Activated CD4-positive, alpha-beta T cell treated with anti-CD3 and anti-CD28 coated beads, Interleukin-2, amount 10 ng/mL, durations not matched to agents 24 days and 14 days (primary cell): ENCODE results near the gene PTOV1. TPM values are rescaled to one million over a fixed set of nuclear protein-coding genes. Genes with fewer than 3 reads are reported as not detected.
A peak's percentile ranks its signal among the peaks of the same experiment; 100 is the strongest.
"Not testable (repeated sequence)": the region's sequence is repeated elsewhere in the genome, so short reads cannot be mapped to it uniquely, and the experiment has no call there.

Source experiments
- DNase-seq: peaks from one replicate; pipeline ENCODE4 v3.0.0; 2022
- H3K27ac Mint-ChIP-seq: one replicate; pipeline ENCODE4 v1.8.0; 2022; ENCODE audit warnings: mild to moderate bottlenecking, mixed read lengths
- H3K27me3 Mint-ChIP-seq: one replicate; pipeline ENCODE4 v1.8.0; 2022; ENCODE audit warnings: mixed read lengths
- H3K36me3 Mint-ChIP-seq: one replicate; pipeline ENCODE4 v1.8.0; 2022; ENCODE audit warnings: low read depth, mild to moderate bottlenecking, mixed read lengths
- H3K4me1 Mint-ChIP-seq: one replicate; pipeline ENCODE4 v1.8.0; 2021; ENCODE audit warnings: mixed read lengths
- H3K4me3 Mint-ChIP-seq: one replicate; pipeline ENCODE4 v1.8.0; 2022; ENCODE audit warnings: mild to moderate bottlenecking, moderate library complexity, mixed read lengths
- H3K9me3 Mint-ChIP-seq: one replicate; pipeline ENCODE4 v1.8.0; 2021; ENCODE audit warnings: mixed read lengths
- intact Hi-C: fragments of 100-400 bp; cut with micrococcal nuclease; formaldehyde crosslinking; loops from one replicate; pipeline ENCODE4 v1.15.1; 2023
- total RNA-seq: library from RNA; stranded (reverse); gene quantifications from 2 replicates; pipeline ENCODE4 v1.2.3, GENCODE V29; 2022

PTOV1 gene
- total RNA-seq, 1 donor from 2014 or later = 121 TPM

DNA sequence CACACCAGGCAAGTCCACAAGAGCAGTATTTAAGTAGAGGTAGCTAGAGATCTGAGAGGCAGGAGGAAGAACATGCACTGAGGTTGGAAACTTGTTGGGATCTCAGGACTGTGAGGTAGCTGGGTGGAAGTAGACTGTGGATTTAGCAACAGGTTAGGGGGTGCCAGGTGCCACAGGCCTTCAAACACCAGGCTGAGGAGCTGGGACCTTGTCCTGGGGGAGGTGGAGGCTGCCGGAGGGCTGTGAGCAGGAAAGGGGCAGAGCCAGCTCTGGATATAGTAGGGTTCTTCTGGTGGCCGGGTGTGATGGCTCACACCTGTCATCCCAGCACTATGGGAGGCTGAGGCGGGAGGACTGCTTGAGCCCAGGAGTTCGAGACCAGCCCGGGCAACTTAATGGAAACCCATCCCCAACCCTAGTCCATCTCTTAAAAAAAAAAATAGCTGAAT lies 41.0 kb upstream of the PTOV1 start:
- Mint-ChIP-seq H3K9me3 (no peaks in the 10 kb centered on the region), H3K4me3 (peak overlapping the region; percentile 91), H3K4me1 (peaks cover 32% of the 10 kb centered on the region), H3K36me3 (peaks cover 4% of the 10 kb centered on the region), H3K27me3 (no peaks in the 10 kb centered on the region), H3K27ac (peak overlapping the region; percentile 30)
- intact Hi-C loops = loop anchor here (5.0 kb wide), 1 partner anchor 122 kb away; no protein-coding TSS in a partner anchor
- DNase-seq = no peak

DNA sequence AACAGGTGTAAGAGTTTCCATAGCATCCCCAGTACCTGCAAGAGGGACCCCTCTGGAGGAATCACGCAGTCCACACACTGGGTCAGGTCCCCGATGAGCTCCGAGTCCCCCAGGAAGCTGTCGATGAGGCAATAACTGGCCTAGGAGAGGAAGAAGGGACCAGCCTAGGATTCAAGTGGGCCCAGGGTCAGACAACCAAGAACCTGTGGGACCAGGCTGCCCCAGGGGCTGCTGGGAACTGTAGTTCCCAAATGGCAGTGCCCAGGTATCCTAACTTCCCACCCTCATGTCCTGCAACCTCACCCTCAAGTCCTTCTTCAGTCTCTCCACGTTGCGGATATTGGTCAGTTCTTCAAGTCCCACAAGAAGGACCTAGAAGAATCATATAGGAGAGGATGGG lies 39.6 kb upstream of the PTOV1 start:
- Mint-ChIP-seq H3K4me1 (peaks cover 31% of the 10 kb centered on the region), H3K36me3 (peaks cover under 1% of the 10 kb centered on the region), H3K27me3 (no peaks in the 10 kb centered on the region), H3K4me3 (no peak overlapping the region), H3K9me3 (no peaks in the 10 kb centered on the region), H3K27ac (no peak overlapping the region)
- no peak for DNase-seq
- intact Hi-C loops = loop anchor here (5.0 kb wide), 1 partner anchor 121 kb away; no protein-coding TSS in a partner anchor

DNA sequence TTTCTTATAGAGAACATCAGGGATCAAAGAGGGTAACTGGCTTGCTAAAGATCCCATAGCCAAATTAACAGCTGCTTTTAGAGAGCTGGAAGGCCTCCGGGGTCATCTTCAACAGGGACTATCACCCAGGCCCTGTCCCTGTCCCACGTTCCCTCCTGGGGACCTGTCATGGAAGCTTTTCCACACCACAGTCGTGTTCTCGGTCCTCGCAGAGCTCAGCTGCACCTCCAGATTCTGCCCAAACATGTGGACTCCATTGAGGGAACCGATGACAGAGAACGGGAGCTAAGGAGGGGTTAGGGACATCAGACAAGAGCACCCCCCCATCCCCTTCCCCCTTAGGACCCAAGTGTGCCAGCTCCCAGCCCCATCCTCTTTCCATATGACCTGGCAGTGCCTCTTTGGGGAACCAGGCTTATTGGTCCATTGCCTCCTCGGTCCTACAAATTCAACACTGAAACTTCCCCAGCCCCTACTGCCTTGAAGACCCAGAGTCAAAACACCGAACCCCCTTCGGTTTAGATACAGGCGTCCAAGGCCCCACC lies 38.4 kb upstream of the PTOV1 start:
- Mint-ChIP-seq H3K9me3 (no peaks in the 10 kb centered on the region), H3K4me1 (peaks cover 32% of the 10 kb centered on the region), H3K27ac (peak overlapping the region; percentile 96), H3K4me3 (peak overlapping the region; percentile 90), H3K27me3 (peaks cover 2% of the 10 kb centered on the region), H3K36me3 (no peaks in the 10 kb centered on the region)
- no peak for DNase-seq
- intact Hi-C loops = loop anchor here (2.0 to 5.0 kb wide), 2 partner anchors 38 to 120 kb away; partner anchors contain the start of gene PTOV1

DNA sequence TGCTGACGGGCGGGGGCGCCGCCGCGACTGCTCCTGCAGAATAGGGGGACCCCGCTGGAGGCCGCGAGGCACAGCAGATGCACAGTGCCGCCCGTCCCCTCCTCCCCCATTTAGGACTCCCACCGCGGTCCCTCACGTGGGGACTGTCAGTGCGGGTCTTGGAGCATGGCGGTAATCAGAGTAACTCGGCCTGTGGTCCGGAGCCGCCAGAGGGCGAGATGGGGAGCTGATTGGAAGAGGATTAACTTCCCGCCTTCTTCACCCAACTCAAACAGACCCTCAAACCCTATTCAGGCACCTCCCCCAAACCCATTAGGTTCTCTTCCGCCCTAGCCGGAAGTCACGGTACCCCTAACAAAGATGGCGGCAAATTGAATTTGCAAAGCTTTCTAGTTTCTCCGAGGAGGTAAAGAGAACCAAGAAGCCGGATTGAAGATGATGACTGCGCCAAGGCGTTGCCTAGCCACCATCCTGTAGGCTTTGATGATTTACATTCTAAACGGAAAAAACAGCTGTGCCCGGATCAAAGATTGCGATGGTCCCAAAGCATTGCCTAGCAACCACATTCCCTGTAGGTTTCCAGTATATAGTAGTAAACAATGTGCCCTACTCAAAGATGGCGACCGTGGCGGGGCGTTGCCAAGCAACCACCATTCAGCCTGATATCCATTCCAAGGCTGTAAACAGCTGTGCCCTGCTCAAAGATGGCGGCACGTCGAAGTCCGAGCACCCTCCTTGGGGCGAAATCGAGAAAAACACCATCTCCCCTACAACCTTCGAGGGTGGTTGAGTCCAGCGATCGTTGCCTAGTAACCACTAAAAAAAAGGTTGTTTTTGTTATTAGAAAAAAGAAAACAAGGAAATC lies 37.7 kb upstream of the PTOV1 start, which contains the start of gene FUZ:
Gene FUZ, minus strand, starts transcription at position 296 of the 865 bp plus-strand sequence. Its CDS starts 186 bp downstream, at position 110.
- intact Hi-C loops = loop anchor here (1.0 to 5.0 kb wide), 7 partner anchors 38 to 212 kb away; partner anchors contain the start of genes AKT1S1, PNKP, PTOV1 and TBC1D17
- peak within 1 kb of the TSS; percentile 96 for H3K27ac Mint-ChIP-seq
- peaks cover 2% of the 10 kb centered on the region for H3K27me3 Mint-ChIP-seq
- H3K9me3 Mint-ChIP-seq = no peaks in the 10 kb centered on the region
- peaks cover 28% of the 10 kb centered on the region for H3K4me1 Mint-ChIP-seq
- peak within 1 kb of the TSS; percentile 90 for H3K4me3 Mint-ChIP-seq
- H3K36me3 Mint-ChIP-seq = no peaks in the 10 kb centered on the region
- peak; percentile 98 for DNase-seq

DNA sequence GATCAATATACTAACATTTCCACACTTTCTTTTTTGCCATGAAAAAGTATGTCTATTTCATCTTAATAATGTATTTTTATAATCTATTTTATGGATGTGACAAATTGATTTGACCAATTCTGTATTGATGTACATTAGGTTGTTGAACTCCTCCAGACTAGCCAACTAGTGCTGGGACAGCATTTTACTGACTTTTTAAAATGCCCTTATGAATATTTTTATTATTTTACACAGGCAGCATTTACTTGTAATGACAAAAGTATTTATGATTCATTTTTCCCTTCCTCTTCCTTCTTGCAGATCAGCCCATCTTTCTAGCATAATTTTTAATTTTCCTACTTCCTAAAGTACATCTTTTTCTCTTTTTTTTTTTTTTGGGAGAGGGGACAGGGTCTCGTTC lies 36.9 kb upstream of the PTOV1 start:
- Mint-ChIP-seq H3K27me3 (peaks cover 2% of the 10 kb centered on the region), H3K9me3 (no peaks in the 10 kb centered on the region), H3K27ac (peak overlapping the region; percentile 42), H3K4me1 (peaks cover 24% of the 10 kb centered on the region), H3K4me3 (peak overlapping the region; percentile 90), H3K36me3 (no peaks in the 10 kb centered on the region)
- intact Hi-C loops = loop anchor here (5.0 kb wide), 1 partner anchor 118 kb away; no protein-coding TSS in a partner anchor
- DNase-seq = no peak

DNA sequence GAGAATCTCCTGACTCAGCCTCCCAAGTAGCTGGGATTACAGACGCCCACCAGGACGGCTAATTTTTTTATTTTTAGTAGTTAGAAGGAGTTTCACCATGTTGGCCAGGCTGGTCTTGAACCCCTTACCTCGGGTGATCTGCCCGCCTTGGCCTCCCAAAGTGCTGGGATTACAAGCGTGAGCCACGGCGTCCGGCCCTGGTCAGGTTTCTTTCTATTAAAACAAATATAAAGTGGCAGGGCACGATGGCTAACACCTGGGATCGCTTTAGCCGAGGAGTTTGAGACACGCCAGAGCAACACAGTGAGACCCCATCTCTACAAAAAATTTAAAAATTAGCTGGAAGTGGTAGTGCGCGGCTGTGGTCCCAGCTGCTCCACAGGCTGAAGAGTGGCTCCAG lies 34.4 kb upstream of the PTOV1 start:
- Mint-ChIP-seq H3K9me3 (no peaks in the 10 kb centered on the region), H3K4me1 (peaks cover 29% of the 10 kb centered on the region), H3K4me3 (no peak overlapping the region), H3K27me3 (peaks cover 2% of the 10 kb centered on the region), H3K27ac (no peak overlapping the region), H3K36me3 (no peaks in the 10 kb centered on the region)
- DNase-seq = no peak
- intact Hi-C loops = no loop called here

DNA sequence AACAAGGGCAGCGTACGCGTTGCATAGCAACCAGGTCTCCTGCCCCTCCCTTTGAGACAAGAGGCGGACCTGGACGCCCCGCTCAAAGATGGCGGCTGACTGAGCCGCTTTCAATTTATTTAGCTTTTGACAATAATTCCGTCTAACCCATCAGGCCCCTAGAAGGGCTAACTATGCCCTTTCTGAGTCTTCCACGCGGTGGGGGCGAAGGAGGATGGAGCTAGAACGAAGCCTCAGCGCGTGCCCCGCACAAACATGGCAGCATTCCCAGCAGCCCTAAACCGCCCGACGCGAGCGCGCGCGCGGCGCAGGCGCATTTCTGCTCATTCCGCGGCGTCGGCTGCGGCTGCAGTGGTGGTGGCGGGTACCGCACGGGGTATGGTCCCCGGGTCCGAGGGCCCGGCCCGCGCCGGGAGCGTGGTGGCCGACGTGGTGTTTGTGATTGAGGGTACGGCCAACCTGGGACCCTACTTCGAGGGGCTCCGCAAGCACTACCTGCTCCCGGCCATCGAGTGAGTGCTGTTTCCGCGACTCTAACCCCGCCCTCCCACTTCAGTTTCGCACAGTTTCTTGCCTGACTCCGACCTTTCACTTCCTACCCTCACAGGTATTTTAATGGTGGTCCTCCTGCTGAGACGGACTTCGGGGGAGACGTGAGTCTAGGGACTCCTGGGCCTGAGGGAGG lies 32.9 kb upstream of the PTOV1 start, which contains the start of gene MED25:
Gene MED25, plus strand, starts transcription at position 326 of the 685 bp plus-strand sequence. Its CDS starts 53 bp downstream, at position 379.
- peak; percentile 97 for DNase-seq
- Mint-ChIP-seq H3K4me3 (peak within 1 kb of the TSS; percentile 88), H3K27me3 (peaks cover 2% of the 10 kb centered on the region), H3K9me3 (no peaks in the 10 kb centered on the region), H3K27ac (peak within 1 kb of the TSS; percentile 92), H3K4me1 (peaks cover 18% of the 10 kb centered on the region), H3K36me3 (peaks cover under 1% of the 10 kb centered on the region)
- intact Hi-C loops = loop anchor here (1.0 kb wide), 2 partner anchors 30 to 51 kb away; no protein-coding TSS in a partner anchor

DNA sequence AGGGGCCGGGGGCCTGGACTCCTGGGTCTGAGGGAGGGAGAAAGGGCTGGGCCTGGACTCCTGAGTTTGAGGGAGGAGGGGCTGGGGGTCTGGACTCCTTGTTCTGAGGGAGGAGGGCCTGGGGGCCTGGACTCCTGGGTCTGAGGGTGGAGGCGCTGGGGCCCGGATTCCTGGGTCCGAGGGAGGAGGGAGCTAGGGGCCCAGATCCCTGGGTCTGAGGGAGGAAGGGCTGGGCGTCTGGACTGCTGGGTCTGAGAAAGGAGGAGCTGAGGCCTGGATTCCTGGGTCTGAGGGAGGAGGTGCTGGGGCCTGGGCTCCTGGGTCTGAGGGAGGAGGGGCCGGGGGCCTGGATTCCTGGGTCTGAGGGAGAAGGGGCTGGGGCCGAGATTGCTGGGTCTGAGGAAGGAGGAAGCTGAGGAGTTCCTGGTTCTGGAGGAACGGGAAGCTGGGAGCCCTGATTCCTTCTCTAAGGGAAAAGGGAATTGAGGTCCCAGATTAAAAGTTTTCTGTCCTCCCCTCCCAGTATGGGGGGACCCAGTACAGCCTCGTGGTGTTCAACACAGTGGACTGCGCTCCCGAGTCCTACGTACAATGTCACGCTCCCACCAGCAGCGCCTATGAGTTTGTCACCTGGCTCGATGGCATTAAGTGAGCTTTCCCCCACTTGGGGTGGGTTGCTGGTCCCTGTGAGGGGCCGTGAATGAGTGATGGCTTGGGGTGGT lies 32.1 kb upstream of the PTOV1 start:
- Mint-ChIP-seq H3K36me3 (peaks cover 8% of the 10 kb centered on the region), H3K4me1 (peaks cover 14% of the 10 kb centered on the region), H3K4me3 (peak overlapping the region; percentile 88), H3K27ac (peak overlapping the region; percentile 92), H3K9me3 (no peaks in the 10 kb centered on the region), H3K27me3 (peaks cover 2% of the 10 kb centered on the region)
- intact Hi-C loops = loop anchor here (1.0 kb wide), 2 partner anchors 29 to 50 kb away; no protein-coding TSS in a partner anchor
- peak; percentile 64 for DNase-seq

DNA sequence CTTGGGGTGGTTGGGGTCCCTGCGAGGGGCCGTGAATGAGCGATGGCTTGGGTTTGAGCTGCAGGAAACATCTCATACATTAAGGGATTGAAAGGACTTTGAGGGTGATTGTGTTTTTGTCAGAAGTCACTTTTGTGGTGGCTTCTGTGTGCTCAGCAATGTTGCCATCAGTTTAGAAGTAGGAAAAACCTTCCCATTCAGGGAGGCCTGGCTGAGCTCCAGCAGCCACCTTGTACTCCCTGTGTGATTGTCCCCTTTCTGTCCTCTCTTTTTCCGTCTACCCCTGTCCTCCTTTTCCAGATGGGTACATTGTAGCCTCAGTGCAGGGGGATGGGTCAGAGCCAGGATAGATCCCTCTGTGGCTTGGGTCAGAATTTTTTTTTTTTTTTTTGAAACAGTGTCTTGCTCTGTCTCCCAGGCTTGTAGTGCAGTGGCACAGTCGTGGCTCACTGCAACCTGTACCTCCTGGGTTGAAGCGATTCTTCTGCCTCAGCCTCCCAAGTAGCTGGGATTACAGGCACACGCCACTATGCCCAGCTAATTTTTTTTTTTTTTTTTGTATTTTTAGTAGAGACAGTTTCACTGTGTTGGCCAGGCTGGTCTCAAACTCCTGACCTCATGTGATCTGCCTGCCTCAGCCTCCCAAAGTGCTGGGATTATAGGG lies 31.4 kb upstream of the PTOV1 start:
- DNase-seq, H3K27me3 Mint-ChIP-seq, intact Hi-C loops, H3K9me3 Mint-ChIP-seq, H3K36me3 Mint-ChIP-seq: not testable (repeated sequence)
- Mint-ChIP-seq H3K4me3 (peak overlapping the region; percentile 88), H3K27ac (peak overlapping the region; percentile 92), H3K4me1 (peaks cover 14% of the 10 kb centered on the region)

DNA sequence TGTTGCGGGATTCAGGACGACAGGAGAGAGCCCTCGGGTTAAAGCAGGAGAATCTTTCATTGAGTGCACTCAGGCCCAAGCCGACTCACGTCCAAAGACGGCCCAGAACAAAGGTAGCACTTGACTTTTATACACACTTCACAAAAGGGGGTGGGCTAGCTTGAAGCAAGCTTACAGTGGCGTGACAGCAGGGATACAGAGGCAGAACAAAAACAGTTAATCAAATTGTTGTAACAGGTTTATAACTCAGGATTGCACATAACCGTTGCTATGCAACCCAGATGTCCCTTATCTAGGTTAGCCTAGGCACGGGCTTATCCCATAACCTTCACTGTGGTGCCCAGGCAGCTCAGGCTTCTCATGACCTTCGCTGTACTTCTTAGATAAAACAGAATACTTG lies 30.8 kb upstream of the PTOV1 start:
- Mint-ChIP-seq H3K27me3 (peaks cover 2% of the 10 kb centered on the region), H3K27ac (no peak overlapping the region), H3K36me3 (peaks cover 8% of the 10 kb centered on the region), H3K4me3 (no peak overlapping the region), H3K4me1 (peaks cover 14% of the 10 kb centered on the region), H3K9me3 (no peaks in the 10 kb centered on the region)
- no peak for DNase-seq
- intact Hi-C loops = no loop called here

DNA sequence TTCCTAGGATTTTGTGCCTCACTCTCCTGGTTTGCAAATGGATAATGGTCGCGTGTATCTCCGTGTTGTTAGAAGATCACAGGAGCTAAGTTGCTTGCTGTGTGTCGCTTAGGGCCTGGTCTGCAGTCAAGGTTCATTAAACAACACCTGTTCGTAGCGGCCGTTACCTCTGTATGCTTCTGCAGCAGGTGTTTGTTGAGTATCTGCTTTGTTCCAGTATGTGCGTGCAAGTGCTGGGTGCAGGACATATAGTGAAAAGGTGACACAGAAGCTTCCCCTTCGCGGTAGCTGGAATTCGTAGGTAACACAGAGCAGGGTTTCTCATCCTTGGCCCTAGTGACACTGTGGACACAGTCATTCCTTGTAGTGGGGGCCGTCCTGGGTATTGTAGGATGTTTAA lies 27.5 kb upstream of the PTOV1 start:
- no peaks in the 10 kb centered on the region for H3K27me3 Mint-ChIP-seq
- intact Hi-C loops = no loop called here

DNA sequence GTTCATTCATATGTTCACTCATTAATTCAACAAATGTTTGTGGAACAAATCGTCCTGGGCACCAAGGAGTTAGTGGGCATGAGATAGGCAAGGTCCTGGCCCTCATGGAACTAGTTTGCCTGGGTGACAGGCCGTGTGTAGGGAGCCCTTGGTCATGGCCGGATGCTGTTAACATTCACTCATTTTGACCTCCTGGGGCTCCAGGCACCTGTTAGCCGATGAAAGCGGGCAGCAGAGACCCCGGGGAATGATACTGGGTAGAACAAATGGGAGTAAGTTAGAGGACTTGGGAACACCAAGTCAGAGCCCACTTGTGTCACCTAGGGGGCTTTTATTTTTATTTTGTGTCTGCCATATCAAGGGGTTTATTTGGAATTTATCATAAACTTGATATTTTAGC lies 26.3 kb upstream of the PTOV1 start:
- H3K27me3 Mint-ChIP-seq = no peaks in the 10 kb centered on the region
- no peak overlapping the region for H3K4me3 Mint-ChIP-seq
- DNase-seq = no peak
- intact Hi-C loops = no loop called here
- H3K27ac Mint-ChIP-seq = no peak overlapping the region
- H3K4me1 Mint-ChIP-seq = peaks cover 6% of the 10 kb centered on the region
- H3K36me3 Mint-ChIP-seq = peaks cover 12% of the 10 kb centered on the region
- H3K9me3 Mint-ChIP-seq = no peaks in the 10 kb centered on the region

More for the DNA sequence above, 27.5 kb upstream of the PTOV1 start:
- Mint-ChIP-seq H3K27ac (no peak overlapping the region), H3K9me3 (no peaks in the 10 kb centered on the region), H3K36me3 (peaks cover 12% of the 10 kb centered on the region), H3K4me1 (peaks cover 12% of the 10 kb centered on the region), H3K4me3 (no peak overlapping the region)
- DNase-seq = no peak
